ENCODE data around the gene FADS6. TPM values are rescaled to one million over a fixed set of nuclear protein-coding genes. Genes with fewer than 3 reads are reported as not detected.
A peak's percentile ranks its signal among the peaks of the same experiment; 100 is the strongest.

Gene FADS6
- total RNA-seq, 1 experiment from 2014 or later = 1.2 TPM

DNA sequence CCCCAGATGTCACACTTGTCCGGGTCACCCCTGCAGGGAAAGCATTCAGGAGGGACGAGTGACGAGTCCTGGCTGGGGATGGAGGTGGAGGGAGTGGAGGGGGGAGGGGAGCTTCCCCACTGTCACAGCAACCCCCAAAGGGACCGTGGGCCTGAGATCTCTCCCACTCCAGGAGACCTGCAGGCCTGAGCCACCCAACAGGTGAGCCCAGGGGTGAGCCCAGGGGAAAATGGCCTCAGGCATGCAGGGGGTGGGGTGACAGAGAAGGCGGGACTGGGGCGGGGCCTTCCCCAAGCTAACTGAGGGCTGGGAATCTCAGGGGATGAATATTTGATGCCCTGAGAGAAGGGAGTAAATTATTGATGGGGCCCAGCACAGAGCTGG is 27.2 kb upstream of the FADS6 start:
- Mint-ChIP-seq H3K36me3 (ENCODE audit: insufficient read depth in 1 of 3, low read depth in 3 of 3) (no peaks in the 10 kb centered on the region; a peak in 1 of 7 replicates), H3K27ac (no peak overlapping the region), H3K9me3 (peaks cover 0 to 5% of the 10 kb centered on the region in 2 experiments; a peak in 1 of 5 replicates), H3K4me1 (peaks cover 18 to 42% of the 10 kb centered on the region in 2 experiments), H3K4me3 (peak overlapping the region in 1 of 2 experiments; percentile 50; a peak in 1 of 5 replicates), H3K27me3 (ENCODE audit: low read depth) (peaks cover 57% of the 10 kb centered on the region)
- no peak overlapping the region for H2AFZ ChIP-seq (ENCODE audit: low read length)
- H3K4me1 ChIP-seq (ENCODE audit: insufficient read depth, low read length) = no peaks in the 10 kb centered on the region
- peaks cover 32% of the 10 kb centered on the region for H3K27me3 ChIP-seq (ENCODE audit: insufficient read depth, low read length)
- H3K14ac ChIP-seq (ENCODE audit: insufficient read depth, low read length) = no peak overlapping the region
- H4K8ac ChIP-seq (replicated peaks; ENCODE audit: insufficient read length, low read depth, low read length) = no peak overlapping the region
- no peak overlapping the region for H4K91ac ChIP-seq (ENCODE audit: insufficient read length, low read depth, low read length)
- H3K9me3 ChIP-seq (ENCODE audit: control insufficient read depth, low read depth, low read length) = no peaks in the 10 kb centered on the region
- no peak overlapping the region for H2BK120ac ChIP-seq (ENCODE audit: low read depth, low read length, poor library complexity, severe bottlenecking)
- TF ChIP-seq, protein P1, sequence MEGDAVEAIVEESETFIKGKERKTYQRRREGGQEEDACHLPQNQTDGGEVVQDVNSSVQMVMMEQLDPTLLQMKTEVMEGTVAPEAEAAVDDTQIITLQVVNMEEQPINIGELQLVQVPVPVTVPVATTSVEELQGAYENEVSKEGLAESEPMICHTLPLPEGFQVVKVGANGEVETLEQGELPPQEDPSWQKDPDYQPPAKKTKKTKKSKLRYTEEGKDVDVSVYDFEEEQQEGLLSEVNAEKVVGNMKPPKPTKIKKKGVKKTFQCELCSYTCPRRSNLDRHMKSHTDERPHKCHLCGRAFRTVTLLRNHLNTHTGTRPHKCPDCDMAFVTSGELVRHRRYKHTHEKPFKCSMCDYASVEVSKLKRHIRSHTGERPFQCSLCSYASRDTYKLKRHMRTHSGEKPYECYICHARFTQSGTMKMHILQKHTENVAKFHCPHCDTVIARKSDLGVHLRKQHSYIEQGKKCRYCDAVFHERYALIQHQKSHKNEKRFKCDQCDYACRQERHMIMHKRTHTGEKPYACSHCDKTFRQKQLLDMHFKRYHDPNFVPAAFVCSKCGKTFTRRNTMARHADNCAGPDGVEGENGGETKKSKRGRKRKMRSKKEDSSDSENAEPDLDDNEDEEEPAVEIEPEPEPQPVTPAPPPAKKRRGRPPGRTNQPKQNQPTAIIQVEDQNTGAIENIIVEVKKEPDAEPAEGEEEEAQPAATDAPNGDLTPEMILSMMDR (conservative IDR thresholded peaks at IDR 0.05) = no peak
- no peak overlapping the region for H2BK20ac ChIP-seq (ENCODE audit: low read depth, low read length, poor library complexity, severe bottlenecking)
- no peak overlapping the region for H3K56ac ChIP-seq (ENCODE audit: insufficient read length, low read depth, low read length)
- no peaks in the 10 kb centered on the region for H3K79me2 ChIP-seq (ENCODE audit: insufficient read depth, low read length)
- no peak overlapping the region for H3K4ac ChIP-seq (ENCODE audit: low read depth, low read length)
- no peak overlapping the region for H3K18ac ChIP-seq (ENCODE audit: insufficient read length, low read depth, low read length)
- no peak overlapping the region for H2AK5ac ChIP-seq (ENCODE audit: insufficient read length, low read length)
- H2BK12ac ChIP-seq (ENCODE audit: insufficient read length, low read depth, low read length) = no peak overlapping the region
- no peak overlapping the region for H3K23ac ChIP-seq (ENCODE audit: insufficient read length, low read depth, low read length)
- no peak overlapping the region for H3K9ac ChIP-seq (ENCODE audit: extremely low read depth, insufficient read length, low read length)
- no peaks in the 10 kb centered on the region for H4K20me1 ChIP-seq (ENCODE audit: control insufficient read depth, insufficient read depth, insufficient read length)
- WGBS (ENCODE audit: extremely low coverage, insufficient read length, low lambda C conversion rate) = no CpG with 5 or more reads among the region's 6 CpGs
- no peak overlapping the region for H3K27ac ChIP-seq (ENCODE audit: insufficient read length, low read depth, low read length)
- peaks cover 5% of the 10 kb centered on the region for H3K23me2 ChIP-seq (ENCODE audit: insufficient read length, low read depth, low read length, poor library complexity, severe bottlenecking)
- H4K5ac ChIP-seq (ENCODE audit: insufficient read length, low read depth, low read length) = no peak overlapping the region
- H3K4me2 ChIP-seq (ENCODE audit: insufficient read depth, insufficient read length, low read length) = no peak overlapping the region
- no peaks in the 10 kb centered on the region for H3K79me1 ChIP-seq (ENCODE audit: insufficient read depth, low read depth, low read length, poor library complexity, severe bottlenecking)
- H2BK15ac ChIP-seq (ENCODE audit: low read depth, low read length) = no peak overlapping the region
- no peak overlapping the region for H3T11ph ChIP-seq (ENCODE audit: low read length)
- H2BK5ac ChIP-seq (ENCODE audit: insufficient read length, low read length) = no peak overlapping the region
- DNase-seq = no peak
